ENCODE measurements around the gene RHCE.

RHCE gene

GRCh38 chr1:25430073-25430966 is 9.7 kb upstream of the RHCE start, which contains the start of gene MACO1:
TSS of gene MACO1 (plus strand) at chr1:25430897. CDS start at chr1:25431099, 202 bp downstream.
- Histone ChIP-seq H3K9me3 (replicated peaks; ENCODE audit: insufficient read depth, low read length) (no peaks in the 10 kb centered on the region), H3K4me1 (ENCODE audit: low read length) (peaks cover 9% of the 10 kb centered on the region), H3K4me3 (ENCODE audit: low read length) (peak within 1 kb of the TSS; percentile 82), H4K20me1 (ENCODE audit: insufficient read depth, low read length) (no peaks in the 10 kb centered on the region), H3K79me2 (ENCODE audit: low read length) (peaks cover 26% of the 10 kb centered on the region), H3K27ac (ENCODE audit: low read length) (peak within 1 kb of the TSS; percentile 57; the same call in 1 of the 2 replicates), H3K4me2 (ENCODE audit: low read depth, low read length) (peak within 1 kb of the TSS; percentile 83), H3F3A (ENCODE audit: insufficient read depth, low read length) (peaks cover 7% of the 10 kb centered on the region; the same call in 1 of the 2 replicates), H2AFZ (ENCODE audit: low read length) (peak within 1 kb of the TSS; percentile 90), H3K9ac (ENCODE audit: low read length) (peak within 1 kb of the TSS; percentile 74), H3K9me2 (replicated peaks; ENCODE audit: insufficient read depth, low read length) (no peaks in the 10 kb centered on the region), H3K27me3 (replicated peaks; ENCODE audit: insufficient read depth, low read length) (no peaks in the 10 kb centered on the region), H3K36me3 (replicated peaks; ENCODE audit: insufficient read depth, low read length) (no peaks in the 10 kb centered on the region)
- TF ChIP-seq EZH2 (optimal IDR thresholded peaks at IDR 0.05; ENCODE audit: low read depth, low read length) (no peak), EZH2phosphoT487 (IDR thresholded peaks at IDR 0.05; ENCODE audit: low read length) (no peak), CTCF (IDR thresholded peaks at IDR 0.05; ENCODE audit: low read length) (no peak)
- peak; percentile 95 for DNase-seq

DNA sequence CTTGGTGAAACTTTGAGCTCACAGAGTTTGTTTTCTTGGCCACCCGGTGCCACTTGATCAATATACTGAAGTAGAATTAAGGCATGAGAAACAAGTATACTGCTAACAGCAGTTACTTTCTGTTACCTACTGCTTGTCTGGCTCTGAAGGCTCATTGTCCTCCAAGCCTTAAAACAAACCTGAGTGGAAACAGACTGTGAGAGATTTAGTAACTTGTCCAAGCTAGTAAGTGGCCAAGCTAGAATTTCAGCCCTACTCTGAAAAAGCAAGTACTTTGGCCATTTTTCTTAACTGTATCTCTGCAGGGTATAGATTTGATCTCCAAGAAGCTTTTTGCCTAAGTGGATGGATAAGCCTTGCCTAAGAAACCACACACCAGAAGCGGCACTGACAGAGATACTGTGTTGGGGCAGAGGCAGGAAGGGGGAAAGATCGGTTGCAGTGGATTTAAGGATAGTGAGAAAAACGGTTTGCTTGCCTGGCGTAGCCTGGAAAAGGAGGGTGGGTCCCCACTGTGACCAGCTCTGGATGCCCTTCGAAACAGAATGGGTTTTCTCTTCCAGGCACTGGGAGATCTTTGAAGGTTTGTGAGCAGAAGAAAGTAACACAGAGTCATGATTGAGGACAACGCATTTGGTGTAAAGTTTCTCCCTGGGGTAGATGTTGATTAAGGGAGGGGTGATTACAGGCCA is 8.0 kb upstream of the RHCE start:
- no peak overlapping the region for H2AFZ ChIP-seq (ENCODE audit: low read length)
- H4K20me1 ChIP-seq (ENCODE audit: insufficient read depth, low read length) = no peaks in the 10 kb centered on the region
- no peaks in the 10 kb centered on the region for H3K27me3 ChIP-seq (replicated peaks; ENCODE audit: insufficient read depth, low read length)
- no peaks in the 10 kb centered on the region for H3K36me3 ChIP-seq (replicated peaks; ENCODE audit: insufficient read depth, low read length)
- H3F3A ChIP-seq (ENCODE audit: insufficient read depth, low read length) = 0 out of 2 replicates have a peak, but pooled peaks cover 4% of the 10 kb centered on the region
- no peaks in the 10 kb centered on the region for H3K4me1 ChIP-seq (ENCODE audit: low read length)
- H3K4me2 ChIP-seq (ENCODE audit: low read depth, low read length) = no peak overlapping the region
- no peaks in the 10 kb centered on the region for H3K9me3 ChIP-seq (replicated peaks; ENCODE audit: insufficient read depth, low read length)
- no peak overlapping the region for H3K27ac ChIP-seq (ENCODE audit: low read length)
- no peak for DNase-seq
- TF ChIP-seq EZH2 (optimal IDR thresholded peaks at IDR 0.05; ENCODE audit: low read depth, low read length) (no peak), EZH2phosphoT487 (IDR thresholded peaks at IDR 0.05; ENCODE audit: low read length) (no peak), CTCF (IDR thresholded peaks at IDR 0.05; ENCODE audit: low read length) (no peak)
- peaks cover 23% of the 10 kb centered on the region for H3K79me2 ChIP-seq (ENCODE audit: low read length)
- no peaks in the 10 kb centered on the region for H3K9me2 ChIP-seq (replicated peaks; ENCODE audit: insufficient read depth, low read length)
- no peak overlapping the region for H3K4me3 ChIP-seq (ENCODE audit: low read length)
- H3K9ac ChIP-seq (ENCODE audit: low read length) = no peak overlapping the region

DNA sequence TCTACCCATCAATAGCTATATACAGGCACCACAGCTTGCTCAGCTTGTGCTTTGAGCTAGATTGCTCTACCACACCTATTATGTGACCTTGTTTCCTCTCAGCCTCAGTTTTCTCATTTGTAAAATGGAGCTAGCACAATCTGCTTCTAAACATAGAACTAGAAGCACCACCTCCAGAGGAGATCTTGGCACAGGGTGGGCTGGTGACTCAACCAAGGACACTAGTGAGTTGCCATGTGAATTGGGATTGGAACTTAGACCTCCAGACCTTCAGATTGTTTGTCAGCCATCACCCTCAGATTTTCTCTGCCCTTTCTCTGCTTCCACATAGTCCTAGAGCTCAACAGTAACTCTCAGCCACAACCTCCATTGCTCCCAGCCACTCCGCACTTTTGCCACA is 7.1 kb upstream of the RHCE start:
- Histone ChIP-seq H3K27me3 (replicated peaks; ENCODE audit: insufficient read depth, low read length) (no peaks in the 10 kb centered on the region), H3K9me3 (replicated peaks; ENCODE audit: insufficient read depth, low read length) (no peaks in the 10 kb centered on the region), H3K4me3 (ENCODE audit: low read length) (no peak overlapping the region), H3K9ac (ENCODE audit: low read length) (no peak overlapping the region), H3K27ac (ENCODE audit: low read length) (no peak overlapping the region), H3K4me1 (ENCODE audit: low read length) (no peaks in the 10 kb centered on the region), H3K36me3 (replicated peaks; ENCODE audit: insufficient read depth, low read length) (no peaks in the 10 kb centered on the region), H3K79me2 (ENCODE audit: low read length) (peaks cover 14% of the 10 kb centered on the region), H3K9me2 (replicated peaks; ENCODE audit: insufficient read depth, low read length) (no peaks in the 10 kb centered on the region), H3K4me2 (ENCODE audit: low read depth, low read length) (no peak overlapping the region), H3F3A (ENCODE audit: insufficient read depth, low read length) (0 out of 2 replicates have a peak, but pooled peaks cover 4% of the 10 kb centered on the region), H4K20me1 (ENCODE audit: insufficient read depth, low read length) (no peaks in the 10 kb centered on the region), H2AFZ (ENCODE audit: low read length) (no peak overlapping the region)
- TF ChIP-seq EZH2phosphoT487 (IDR thresholded peaks at IDR 0.05; ENCODE audit: low read length) (no peak), EZH2 (optimal IDR thresholded peaks at IDR 0.05; ENCODE audit: low read depth, low read length) (no peak), CTCF (IDR thresholded peaks at IDR 0.05; ENCODE audit: low read length) (no peak)
- DNase-seq = no peak
